HG02973 (cell line): ENCODE data around the gene FBLN5.
"Not testable (repeated sequence)": the region's sequence is repeated elsewhere in the genome, so short reads cannot be mapped to it uniquely, and the experiment has no call there.

Experiments
- ATAC-seq: cut with Tn5 transposase; IDR thresholded peaks from one replicate; pipeline ENCODE4 v1.9.1; 2021; ENCODE audit warnings: moderate library complexity; ENCODE audit not compliant: unreplicated experiment

The FBLN5 gene

GRCh38 chr14:91866511-91867295 lies 80.8 kb downstream of the FBLN5 start:
- ATAC-seq = no peak

GRCh38 chr14:91866061-91866460 lies 81.4 kb downstream of the FBLN5 start:
- no peak for ATAC-seq

- no peak for ATAC-seq
Measured at GRCh38 chr14:91862417-91862816, 85.1 kb downstream of the FBLN5 start.

GRCh38 chr14:91861091-91861490 lies 86.4 kb downstream of the FBLN5 start:
- ATAC-seq = no peak

- no peak for ATAC-seq
Measured at GRCh38 chr14:91860238-91860637, 87.3 kb downstream of the FBLN5 start.

DNA sequence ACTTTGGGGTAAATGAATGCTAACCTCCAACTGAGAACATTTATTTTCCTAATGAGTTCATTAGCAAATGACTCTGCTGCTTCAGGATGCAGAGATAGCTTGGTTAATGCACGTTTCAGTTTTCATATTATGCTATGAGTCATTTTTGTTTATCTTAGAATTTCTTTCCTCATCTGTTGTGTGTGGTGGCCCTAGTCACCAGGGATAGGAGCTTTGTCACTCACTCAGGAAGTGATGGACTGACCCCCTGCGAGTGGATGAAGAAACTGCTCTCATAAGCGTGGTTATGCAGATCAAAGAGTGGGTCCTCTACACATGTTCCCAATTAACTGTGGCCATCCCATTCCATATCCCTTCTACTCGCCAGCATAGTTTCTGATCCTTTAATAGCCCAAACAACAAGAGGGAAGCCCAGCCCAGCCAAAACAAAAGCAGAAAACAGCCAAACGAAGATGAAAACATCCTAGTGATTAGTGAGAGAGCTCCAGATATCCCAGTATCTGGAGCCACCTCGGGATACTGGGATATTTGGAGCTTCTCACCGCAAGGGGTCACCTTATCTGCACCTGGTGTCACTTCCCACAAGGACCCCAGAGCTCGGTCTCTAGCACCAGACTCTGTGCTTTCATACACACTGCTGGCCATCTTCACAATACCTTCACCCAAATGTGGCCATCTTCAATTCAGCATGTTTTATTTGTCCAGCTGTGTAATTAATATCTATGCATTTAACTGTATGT lies 88.8 kb downstream of the FBLN5 start:
- ATAC-seq = peak; percentile 69

GRCh38 chr14:91857614-91858013 lies 89.9 kb downstream of the FBLN5 start:
- no peak for ATAC-seq

GRCh38 chr14:91854327-91854934 lies 93.1 kb downstream of the FBLN5 start:
- no peak for ATAC-seq

- ATAC-seq = no peak
Measured at GRCh38 chr14:91851563-91851962, 95.9 kb downstream of the FBLN5 start.

GRCh38 chr14:91848504-91849001 lies 98.9 kb downstream of the FBLN5 start:
- no peak for ATAC-seq

- no peak for ATAC-seq
Measured at GRCh38 chr14:91847693-91848092, 99.8 kb downstream of the FBLN5 start.

GRCh38 chr14:91845652-91846051 lies 101.8 kb downstream of the FBLN5 start:
- no peak for ATAC-seq

DNA sequence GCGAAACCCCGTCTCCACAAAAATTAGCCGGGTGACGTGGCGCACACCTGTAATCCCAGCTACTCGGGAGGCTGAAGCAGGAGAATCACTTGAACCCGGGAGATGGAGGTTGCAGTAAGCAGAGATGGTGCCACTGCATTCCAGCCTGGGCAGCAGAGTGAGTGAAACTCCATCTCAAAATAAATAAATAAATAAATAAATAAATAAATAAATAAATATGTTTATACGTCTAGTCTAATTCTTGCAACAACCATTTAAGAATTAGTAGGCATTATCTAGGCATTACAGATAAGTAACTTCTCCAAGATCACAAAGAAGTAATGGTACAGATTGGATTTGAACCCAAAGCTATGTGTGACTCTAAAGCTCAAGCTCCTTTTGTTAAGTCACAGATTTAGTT lies 102.4 kb downstream of the FBLN5 start:
- not testable (repeated sequence) for ATAC-seq

DNA sequence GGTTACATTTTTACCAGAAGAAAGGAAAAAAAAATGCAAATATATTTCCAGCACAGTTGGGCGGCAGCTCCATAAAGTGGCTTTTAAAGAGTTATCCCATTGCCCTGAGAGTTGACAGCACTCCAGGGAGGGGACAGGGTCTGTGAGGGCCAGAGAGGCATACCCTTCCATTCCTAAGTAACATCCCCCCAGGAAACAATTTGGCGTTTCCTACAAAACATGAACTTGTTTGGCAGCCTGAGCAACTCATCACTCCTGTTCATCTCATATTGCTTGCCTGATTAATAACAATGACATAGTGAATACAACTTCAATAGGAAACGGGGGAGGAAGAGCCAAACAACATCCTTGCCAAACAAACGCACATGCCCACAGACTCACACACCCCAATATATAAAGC lies 103.5 kb downstream of the FBLN5 start:
- ATAC-seq = no peak

DNA sequence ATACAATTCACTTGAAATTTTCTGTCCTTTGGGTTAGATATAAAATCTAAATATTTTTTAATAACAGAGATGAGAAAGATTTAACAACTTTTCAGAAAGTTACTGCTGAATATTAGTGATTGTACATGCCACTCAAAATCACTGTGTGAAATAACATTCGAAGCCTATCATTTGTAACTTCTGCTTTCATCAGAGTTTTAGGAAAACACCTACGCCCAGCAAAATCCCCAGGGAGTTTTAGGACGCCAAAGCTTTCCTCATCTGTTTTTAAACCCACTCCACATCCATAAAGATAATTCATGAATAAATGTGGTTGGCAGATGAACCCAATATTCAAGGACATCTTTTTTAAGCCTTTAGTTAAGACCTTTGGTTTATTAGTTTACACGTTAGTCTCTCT lies 104.1 kb downstream of the FBLN5 start:
- no peak for ATAC-seq

DNA sequence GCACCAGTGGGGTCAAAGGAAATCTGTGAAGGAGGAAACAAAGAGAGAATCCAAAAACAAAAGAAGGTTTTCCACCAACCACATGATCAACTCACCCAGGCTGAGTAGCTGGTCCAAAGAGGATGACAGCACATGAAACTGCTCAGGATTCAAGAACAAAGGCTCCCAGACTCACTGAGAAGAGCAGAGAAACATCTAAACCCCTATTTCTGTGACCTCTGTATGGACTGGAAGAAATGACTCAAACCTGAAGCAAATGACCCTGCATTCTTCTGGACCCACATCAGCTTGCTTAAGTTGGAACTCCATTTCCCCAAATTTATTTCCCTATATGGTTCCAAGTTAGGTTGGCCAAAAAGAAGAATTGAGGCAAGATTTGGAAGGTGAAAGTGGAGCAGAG lies 106.4 kb downstream of the FBLN5 start:
- ATAC-seq = no peak

DNA sequence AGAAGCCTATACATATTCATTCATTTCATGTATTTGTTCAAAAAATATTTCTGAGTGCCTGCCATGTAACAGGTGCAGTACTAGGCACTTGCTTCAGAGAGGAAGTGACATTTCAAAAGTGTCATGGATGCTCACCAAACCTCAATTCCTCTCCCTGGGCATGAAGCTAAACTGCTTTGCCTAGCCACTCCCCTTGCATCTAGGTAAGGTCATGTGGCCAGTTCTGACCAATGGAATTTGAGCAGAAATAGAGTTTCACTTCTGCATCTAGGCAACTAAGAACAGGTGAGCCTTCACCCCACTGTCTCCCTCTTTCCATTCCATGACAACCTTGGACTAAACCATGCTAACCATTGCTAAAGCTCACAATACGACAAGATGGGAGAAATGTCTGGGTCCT lies 107.7 kb downstream of the FBLN5 start:
- no peak for ATAC-seq

DNA sequence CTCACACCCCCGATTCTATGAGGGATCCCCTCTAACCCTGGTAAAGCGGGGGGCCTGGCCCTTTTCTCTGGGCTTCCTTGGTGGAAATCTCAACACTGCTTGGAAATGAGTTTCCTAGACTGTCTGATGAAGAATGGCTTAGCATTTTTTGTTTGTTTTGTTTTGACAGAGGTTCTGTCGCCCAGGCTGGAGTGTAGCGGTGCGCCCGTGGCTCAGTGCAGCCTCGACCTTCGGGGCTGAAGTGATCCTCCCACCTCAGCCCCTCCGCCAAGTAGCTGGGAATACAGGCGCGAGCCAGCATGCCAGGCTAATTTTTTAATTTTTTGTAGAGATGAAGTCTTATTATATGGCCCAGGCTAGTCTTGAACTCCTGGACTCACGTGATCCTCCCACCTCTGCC lies 110.4 kb downstream of the FBLN5 start:
- no peak for ATAC-seq

GRCh38 chr14:91835920-91836843 lies 111.3 kb downstream of the FBLN5 start:
- peak; percentile 51 for ATAC-seq

DNA sequence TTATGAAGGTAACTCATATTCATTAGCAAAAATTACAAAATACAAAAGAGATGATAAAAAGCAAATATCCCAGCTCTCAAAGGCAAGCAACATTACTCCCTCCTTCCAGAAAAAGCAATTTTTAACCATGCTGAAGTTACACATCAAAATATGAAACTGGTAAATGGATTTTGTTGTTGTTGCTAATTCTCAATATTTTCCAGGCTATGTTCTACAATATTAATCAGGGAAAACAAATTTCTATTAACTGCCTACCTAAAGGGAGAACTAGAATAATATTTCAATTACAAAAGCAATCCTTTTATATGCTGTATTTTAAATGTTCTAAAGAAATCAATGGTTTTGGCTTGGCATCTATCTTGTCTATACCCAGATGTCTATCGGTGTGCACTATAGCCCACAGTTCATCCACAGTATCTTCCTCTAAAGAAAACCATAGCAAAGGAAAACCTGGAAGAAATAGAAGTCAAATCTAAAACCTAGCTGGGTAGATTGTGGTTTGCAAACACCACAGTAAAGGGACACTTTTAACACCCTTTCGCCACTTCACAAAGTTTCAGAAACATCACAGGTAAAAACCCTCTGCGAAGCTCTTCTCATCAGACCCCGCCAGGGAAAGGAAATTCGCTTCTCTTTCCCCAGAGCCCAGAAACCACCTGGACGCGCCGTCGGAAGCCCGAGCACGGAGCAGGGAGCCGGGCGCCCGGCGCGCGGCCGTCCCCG lies 112.1 kb downstream of the FBLN5 start:
- ATAC-seq = no peak
